HG02943 (cell line): Measurements from ENCODE around the gene PRR33.

Experiments used
- ATAC-seq: cut with Tn5 transposase; IDR thresholded peaks from one replicate; pipeline ENCODE4 v1.9.1; 2021; ENCODE audit warnings: mild to moderate bottlenecking, low read depth, moderate library complexity; ENCODE audit not compliant: unreplicated experiment

Gene PRR33

GRCh38 chr11:1839924-1840779 is 51.5 kb downstream of the PRR33 start:
- ATAC-seq, result no peak

- no peak for ATAC-seq
Observed at GRCh38 chr11:1839204-1839923, 52.3 kb downstream of the PRR33 start.

GRCh38 chr11:1838426-1839144 is 53.1 kb downstream of the PRR33 start, which contains the start of gene TNNI2:
Gene TNNI2, plus strand, starts transcription at chr11:1838981. Its CDS starts 716 bp downstream, at chr11:1839697.
- no peak for ATAC-seq
